K562 (cell line): ENCODE measurements around the gene DOCK4. TPM values are rescaled to one million over a fixed set of nuclear protein-coding genes. Genes with fewer than 3 reads are reported as not detected.

Experiments used
- ATAC-seq: fragments of 200-7000 bp; cut with Tn5 transposase; 3 replicates; pipeline ENCODE4 v1.9.1; 2020; ENCODE audit warnings: moderate library complexity
- BruUV-seq: library from RNA; stranded (reverse); fragments of 400-500 nt; replicated peaks from 2 replicates; lab custom pipeline; 2021; lab: Mats Ljungman, UMichigan
- CTCF ChIA-PET: fragments of 300-600 bp; formaldehyde crosslinking; extraction: SDS; loops from one replicate; lab custom pipeline; 2021; ENCODE audit warnings: low intra/inter-chr PET ratio; lab: Yijun Ruan, JAX
- POLR2A ChIA-PET: fragments of 300-600, 350-650 bp; sonication (Branson Sonifier 250); formaldehyde crosslinking; extraction: SDS; loops from one replicate; lab custom pipeline; 2021; ENCODE audit warnings: antibody characterized with exemption, inconsistent platforms; lab: Yijun Ruan, JAX
- DNase-seq, 4 experiments: peaks; one replicate each; pipeline versions ENCODE4 v3.0.0 to v3.0.0-alpha.2; 2011 to 2018; ENCODE audit warnings: low spot score in 3 of 4, mixed read lengths in 3 of 4; ENCODE audit errors: extremely low read depth in 1 of 4
- FAIRE-seq: peaks from 2 replicates; lab custom pipeline; 2011; peaks lifted over from hg19 to GRCh38; lab: Jason Lieb, UNC
- H2AFZ ChIP-seq: 2 replicates; pipeline ENCODE4 v1.6.0; 2011; ENCODE audit warnings: low read depth, low read length, control low read depth, inconsistent platforms
- H3K27ac ChIP-seq: fragments of 200-600 bp; 3 replicates; pipeline ENCODE4 v1.8.0; 2011; ENCODE audit warnings: low read depth, mild to moderate bottlenecking, control low read depth, inconsistent platforms, low read length, moderate library complexity, mixed read lengths; ENCODE audit errors: extremely low read depth
- H3K27me3 ChIP-seq, 2 experiments: fragments of 300-600 bp in 1 of 2; 2 replicates in 1 of 2; 3 replicates in 1 of 2; pipeline versions ENCODE4 v1.6.0 to v1.8.0; 2011; ENCODE audit warnings: inconsistent platforms in 2 of 2, low read length in 2 of 2, mild to moderate bottlenecking in 1 of 2, mixed read lengths in 1 of 2, moderate library complexity in 1 of 2; ENCODE audit not compliant: control insufficient read depth in 2 of 2, insufficient read depth in 2 of 2
- H3K36me3 ChIP-seq: fragments of 300-600 bp; 3 replicates; pipeline ENCODE4 v1.8.0; 2011; ENCODE audit warnings: mild to moderate bottlenecking, low read length, inconsistent platforms; ENCODE audit not compliant: control insufficient read depth, insufficient read depth
- H3K4me1 ChIP-seq, 2 experiments: fragments of 200-600 bp in 1 of 2; replicated peaks in 1 of 2; 2 replicates in 1 of 2; 3 replicates in 1 of 2; pipeline versions ENCODE4 v1.5.1 to v1.8.0; 2011; ENCODE audit warnings: inconsistent platforms in 2 of 2, low read length in 2 of 2, mild to moderate bottlenecking in 1 of 2, mixed read lengths in 1 of 2, moderate library complexity in 1 of 2; ENCODE audit not compliant: control insufficient read depth in 2 of 2, insufficient read depth in 2 of 2
- H3K4me2 ChIP-seq: 2 replicates; pipeline ENCODE4 v1.6.1; 2011; ENCODE audit warnings: low read length, control low read depth, inconsistent platforms, mixed read lengths; ENCODE audit not compliant: insufficient read depth
- H3K4me3 ChIP-seq: fragments of 200-600 bp; sonication (generic), shearing (Covaris generic); 2 replicates; pipeline ENCODE4 v1.5.1; 2016; ENCODE audit warnings: control low read depth, inconsistent platforms
- H3K79me2 ChIP-seq: fragments of 200-600 bp; 3 replicates; pipeline ENCODE4 v1.8.0; 2011; ENCODE audit warnings: low read length, inconsistent platforms; ENCODE audit not compliant: control insufficient read depth, insufficient read depth
- H3K9ac ChIP-seq, 2 experiments: 2 replicates each; pipeline versions ENCODE4 v1.6.0 to v1.6.1; 2011; ENCODE audit warnings: low read depth in 2 of 2, low read length in 2 of 2, control low read depth in 1 of 2, inconsistent platforms in 1 of 2, mild to moderate bottlenecking in 1 of 2, mixed read lengths in 1 of 2; ENCODE audit not compliant: insufficient read depth in 1 of 2
- H3K9me1 ChIP-seq: one replicate; pipeline ENCODE4 v1.6.0; 2011; ENCODE audit warnings: inconsistent platforms, mild to moderate bottlenecking, low read length, moderate library complexity; ENCODE audit not compliant: control insufficient read depth, insufficient read depth
- H3K9me3 ChIP-seq: replicated peaks from 2 replicates; pipeline ENCODE4 v1.5.1; 2011; ENCODE audit warnings: low read depth, low read length, inconsistent platforms; ENCODE audit not compliant: control insufficient read depth, insufficient read depth
- H4K20me1 ChIP-seq: replicated peaks from 2 replicates; pipeline ENCODE4 v1.6.1; 2011; ENCODE audit warnings: low read length, inconsistent platforms, mixed read lengths; ENCODE audit not compliant: control insufficient read depth, insufficient read depth
- ATF7 ChIP-seq: fragments of 450-650 bp; IDR thresholded peaks from 2 replicates; pipeline ENCODE4 v1.7.1; 2014; ENCODE audit warnings: mild to moderate bottlenecking, moderate library complexity
- FOXA1 ChIP-seq: fragments of 450-650 bp; IDR thresholded peaks from 2 replicates; pipeline ENCODE4 v1.6.1; 2016; ENCODE audit warnings: mild to moderate bottlenecking, borderline replicate concordance
- MBD1 ChIP-seq: fragments of 250-450 bp; sonication (Bioruptor Pico); IDR thresholded peaks from 2 replicates; pipeline ENCODE4 v1.8.0; 2022; ENCODE audit warnings: inconsistent platforms
- MITF ChIP-seq: IDR thresholded peaks from 2 replicates; pipeline ENCODE4 v1.6.1; 2014; ENCODE audit warnings: antibody characterized with exemption
- NCOA1 ChIP-seq: fragments of 450-650 bp; IDR thresholded peaks from 2 replicates; pipeline ENCODE4 v1.6.1; 2016; ENCODE audit warnings: low read depth
- NFE2 ChIP-seq: IDR thresholded peaks from 2 replicates; pipeline ENCODE4 v1.6.1; 2014; ENCODE audit warnings: antibody characterized with exemption, low read depth
- PHTF2 ChIP-seq: fragments of 250-450 bp; sonication (Bioruptor Pico); IDR thresholded peaks from 2 replicates; pipeline ENCODE4 v1.5.0; 2021; ENCODE audit warnings: mild to moderate bottlenecking
- PRMT5 ChIP-seq: sonication (generic); formaldehyde crosslinking; IDR thresholded peaks from 2 replicates; pipeline ENCODE4 v1.5.0; 2020; ENCODE audit warnings: missing genetic modification reagents
- PTTG1 ChIP-seq: fragments of 450-650 bp; IDR thresholded peaks from 2 replicates; pipeline ENCODE4 v1.6.1; 2016; ENCODE audit warnings: low read depth, mild to moderate bottlenecking, missing genetic modification characterization, missing compliant biosample characterization
- TAF9B ChIP-seq: fragments of 450-650 bp; IDR thresholded peaks from 2 replicates; pipeline ENCODE4 v1.6.1; 2018; ENCODE audit warnings: mild to moderate bottlenecking; ENCODE audit not compliant: partially characterized antibody
- TSHZ1 ChIP-seq: fragments of 250-450 bp; sonication (Bioruptor Pico); IDR thresholded peaks from 2 replicates; pipeline ENCODE4 v1.4.0; 2020; ENCODE audit warnings: mild to moderate bottlenecking, moderate library complexity
- XRCC5 ChIP-seq: fragments of 200-400 bp; formaldehyde crosslinking; IDR thresholded peaks from 2 replicates; pipeline ENCODE4 v1.6.1; 2017; ENCODE audit warnings: low read depth, mild to moderate bottlenecking, low read length
- ZNF431 ChIP-seq: sonication (generic); formaldehyde crosslinking; IDR thresholded peaks from 2 replicates; pipeline ENCODE4 v1.8.0; 2022; ENCODE audit warnings: mild to moderate bottlenecking, missing genetic modification reagents
- ZNF449 ChIP-seq: fragments of 250-450 bp; sonication (Bioruptor Pico); IDR thresholded peaks from 2 replicates; pipeline ENCODE4 v1.8.0; 2022; ENCODE audit warnings: moderate library complexity, mild to moderate bottlenecking, inconsistent platforms
- ZNF696 ChIP-seq: fragments of 250-450 bp; sonication (Bioruptor Pico); conservative IDR thresholded peaks from 2 replicates; pipeline ENCODE4 v1.4.0; 2020; ENCODE audit warnings: mild to moderate bottlenecking, moderate library complexity
- WGBS: fragments of 100-300 bp; shearing (Covaris generic); methylation state at CpG from one replicate; pipeline ENCODE4 v1.1.6; 2016; ENCODE audit warnings: low coverage, mixed read lengths; ENCODE audit not compliant: insufficient coverage; ENCODE audit errors: missing lambda C conversion rate; 5-methylcytosine and 5-hydroxymethylcytosine counted together
- in situ Hi-C: fragments of 300-500 bp; cut with MboI; formaldehyde crosslinking; loops from 4 replicates; pipeline ENCODE4 v1.15.0; 2018; ENCODE audit warnings: inconsistent platforms, mixed read lengths
- intact Hi-C: fragments of 100-400 bp; cut with micrococcal nuclease; formaldehyde crosslinking; loops from 2 replicates; pipeline ENCODE4 v1.14.2; 2022
- polyA plus RNA-seq, 8 experiments: library from polyadenylated mRNA; depleted of rRNA in 4 of 8; stranded (reverse) in 5 of 8; unstranded in 3 of 8; fragments of >200 nt; fragmentation: Nextera tagmentation in 2 of 8; fragmentation: Illumina TruSeq in 1 of 8; extraction: Ambion mirVana in 2 of 8; extraction: Trizol in 1 of 8; gene quantifications; 2 replicates each; pipeline versions ENCODE4 v1.2.1 to v1.2.3, GENCODE V29; 2011 to 2014; ENCODE audit warnings: inconsistent platforms in 1 of 8, missing spikeins in 1 of 8
- total RNA-seq, 7 experiments: library from RNA; depleted of rRNA in 6 of 7; stranded (reverse); fragments of >200 nt in 6 of 7; fragmentation: Illumina TruSeq in 2 of 7; extraction: Trizol in 2 of 7; gene quantifications; 2 replicates each; pipeline versions ENCODE4 v1.2.1 to v1.2.3, GENCODE V29; 2011 to 2021; ENCODE audit warnings: low replicate concordance in 1 of 7

Gene DOCK4
- total and polyA plus RNA-seq, 9 of the 15 experiments (the other 6 are each of a cell fraction or from before 2014, with no cell fraction given), result 0.42 to 5.7 (median 2.3) TPM

GRCh38 chr7:111821046-111821445 is 385.2 kb downstream of the DOCK4 start (continued):
- TF ChIP-seq MBD1 (CRISPR knock-in tag), result no peak
- TF ChIP-seq ZNF431, result no peak
- TF ChIP-seq MITF, result no peak

GRCh38 chr7:111820621-111821020 is 385.6 kb downstream of the DOCK4 start:
- no peak overlapping the region for H3K4me3 ChIP-seq
- CTCF ChIA-PET, result no interaction called here
- 2% methylated on average over 2 of the region's 2 CpGs for WGBS
- no TSS peak for BruUV-seq
- H2AFZ ChIP-seq, result no peak overlapping the region
- H3K79me2 ChIP-seq, result no peaks in the 10 kb centered on the region
- H3K27me3 ChIP-seq, result no peaks in the 10 kb centered on the region; a peak in 1 of 5 replicates
- in situ Hi-C loops (no loop called here), intact Hi-C loops (no loop called here)
- no peak overlapping the region for H3K27ac ChIP-seq
- FAIRE-seq (no peak), ATAC-seq (no peak), DNase-seq (no peak)
- no peaks in the 10 kb centered on the region for H3K36me3 ChIP-seq
- H3K9ac ChIP-seq, result no peak overlapping the region
- POLR2A ChIA-PET, result no interaction called here
- H4K20me1 ChIP-seq, result no peaks in the 10 kb centered on the region
- H3K4me1 ChIP-seq, result no peaks in the 10 kb centered on the region
- H3K4me2 ChIP-seq, result no peak overlapping the region
- no peaks in the 10 kb centered on the region for H3K9me1 ChIP-seq
- H3K9me3 ChIP-seq, result no peaks in the 10 kb centered on the region
- TF ChIP-seq ZNF449 (CRISPR knock-in tag) (no peak), TAF9B (no peak), NCOA1 (no peak), XRCC5 (no peak), ATF7 (no peak), PHTF2 (no peak), FOXA1 (no peak), PTTG1 (tag) (no peak), PRMT5 (CRISPR knock-in tag) (no peak), TSHZ1 (CRISPR knock-in tag) (no peak), NFE2 (no peak), ZNF696 (CRISPR knock-in tag) (no peak)
